Endothelial cell of umbilical vein (primary cell): Measurements from ENCODE around the gene HS6ST2. TPM values are rescaled to one million over a fixed set of nuclear protein-coding genes. Genes with fewer than 3 reads are reported as not detected.

Experiments used
- BruUV-seq: library from RNA; stranded (reverse); fragments of 400-500 nt; replicated peaks from 2 replicates; lab custom pipeline; 2021; lab: Mats Ljungman, UMichigan
- CTCF ChIA-PET: fragments of 300-600, 350-600 bp; sonication (Branson Sonifier 250); formaldehyde crosslinking; loops from one replicate; lab custom pipeline; 2021; ENCODE audit warnings: antibody characterized with exemption, inconsistent platforms; lab: Charles Lee
- POLR2A ChIA-PET: fragments of 300-600, 350-600 bp; sonication (Branson Sonifier 250); formaldehyde crosslinking; loops from one replicate; lab custom pipeline; 2021; ENCODE audit warnings: antibody characterized with exemption, inconsistent platforms; lab: Charles Lee
- DNase-seq: peaks from one replicate; pipeline ENCODE4 v3.0.0-alpha.2; 2011; ENCODE audit warnings: low read depth, low spot score
- FAIRE-seq: peaks from 2 replicates; lab custom pipeline; 2011; peaks lifted over from hg19 to GRCh38; lab: Jason Lieb, UNC
- H2AFZ ChIP-seq: 2 replicates; pipeline ENCODE4 v1.6.0; 2012; ENCODE audit warnings: low read depth, low read length, control low read depth, inconsistent platforms
- H3K27ac ChIP-seq: 2 replicates; pipeline ENCODE4 v1.5.1; 2011; ENCODE audit warnings: low read depth, mild to moderate bottlenecking, control low read depth, low read length, moderate library complexity; ENCODE audit not compliant: insufficient read depth
- H3K27me3 ChIP-seq, 2 experiments: 2 replicates each; pipeline versions ENCODE4 v1.6.0 to v1.6.1; 2011; ENCODE audit warnings: low read length in 2 of 2, mixed read lengths in 1 of 2; ENCODE audit not compliant: control insufficient read depth in 2 of 2, insufficient read depth in 2 of 2
- H3K36me3 ChIP-seq, 2 experiments: 2 replicates in 1 of 2; 3 replicates in 1 of 2; pipeline ENCODE4 v1.5.1; 2011; ENCODE audit warnings: low read length in 2 of 2, mild to moderate bottlenecking in 1 of 2, moderate library complexity in 1 of 2; ENCODE audit not compliant: control insufficient read depth in 2 of 2, insufficient read depth in 2 of 2; ENCODE audit errors: extremely low read depth in 1 of 2
- H3K4me1 ChIP-seq: 3 replicates; pipeline ENCODE4 v1.5.1; 2011; ENCODE audit warnings: mild to moderate bottlenecking, low read length; ENCODE audit not compliant: control insufficient read depth, insufficient read depth; ENCODE audit errors: extremely low read depth
- H3K4me2 ChIP-seq: 2 replicates; pipeline ENCODE4 v1.6.1; 2011; ENCODE audit warnings: low read length, control low read depth, mixed read lengths; ENCODE audit not compliant: insufficient read depth
- H3K4me3 ChIP-seq, 3 experiments: fragments of 200-600 bp in 1 of 3; sonication (generic), shearing (Covaris generic) in 1 of 3; replicated peaks in 1 of 3; 2 replicates each; pipeline ENCODE4 v1.5.1; 2011 to 2016; ENCODE audit warnings: control low read depth in 3 of 3, low read length in 3 of 3, mild to moderate bottlenecking in 2 of 3, inconsistent platforms in 1 of 3, low read depth in 1 of 3, moderate library complexity in 1 of 3; ENCODE audit not compliant: insufficient read depth in 1 of 3
- H3K79me2 ChIP-seq: 2 replicates; pipeline ENCODE4 v1.6.0; 2012; ENCODE audit warnings: low read length, inconsistent platforms; ENCODE audit not compliant: control insufficient read depth, insufficient read depth
- H3K9ac ChIP-seq: replicated peaks from 2 replicates; pipeline ENCODE3; 2011; ENCODE audit warnings: low read length, control low read depth; ENCODE audit not compliant: insufficient read depth; ENCODE audit errors: extremely low read depth
- H3K9me1 ChIP-seq: replicated peaks from 3 replicates; pipeline ENCODE4 v1.6.0; 2011; ENCODE audit warnings: mild to moderate bottlenecking, low read length; ENCODE audit not compliant: control insufficient read depth, insufficient read depth; ENCODE audit errors: extremely low read depth
- H3K9me3 ChIP-seq: replicated peaks from 2 replicates; pipeline ENCODE4 v1.5.1; 2012; ENCODE audit warnings: low read length, inconsistent platforms; ENCODE audit not compliant: control insufficient read depth, insufficient read depth
- H4K20me1 ChIP-seq: replicated peaks from 2 replicates; pipeline ENCODE3; 2011; ENCODE audit warnings: mild to moderate bottlenecking, low read length; ENCODE audit not compliant: control insufficient read depth, insufficient read depth; ENCODE audit errors: extremely low read depth
- EZH2 ChIP-seq: IDR thresholded peaks from 2 replicates; pipeline ENCODE4 v1.6.1; 2012; ENCODE audit warnings: borderline replicate concordance, low read depth, mild to moderate bottlenecking, moderate library complexity, low read length, inconsistent platforms; ENCODE audit not compliant: severe bottlenecking
- FOS ChIP-seq: IDR thresholded peaks from 2 replicates; pipeline ENCODE4 v1.6.1; 2011; ENCODE audit warnings: mild to moderate bottlenecking, low read length, moderate library complexity, borderline replicate concordance; ENCODE audit not compliant: insufficient read depth
- JUN ChIP-seq: IDR thresholded peaks from 2 replicates; pipeline ENCODE4 v1.6.1; 2011; ENCODE audit warnings: borderline replicate concordance, low read depth; ENCODE audit not compliant: insufficient read length, insufficient read depth
- MYC ChIP-seq: IDR thresholded peaks from one replicate; pipeline ENCODE4 v1.6.1; 2011; ENCODE audit warnings: mild to moderate bottlenecking, low read depth, low read length
- dilution Hi-C: fragments of 300-500 bp; cut with MboI; formaldehyde crosslinking; loops from one replicate; pipeline ENCODE4 v1.15.0; 2019; ENCODE audit warnings: low sequenced_read_pairs; ENCODE audit not compliant: extremely low pct_ligation_motif_present
- intact Hi-C: fragments of 100-400 bp; cut with micrococcal nuclease; formaldehyde crosslinking; loops from one replicate; pipeline ENCODE4 v1.10.0; 2022
- polyA plus RNA-seq, 4 experiments: library from polyadenylated mRNA; depleted of rRNA in 3 of 4; stranded (reverse) in 3 of 4; unstranded in 1 of 4; fragments of >200 nt; gene quantifications; 2 replicates each; pipeline versions ENCODE4 v1.2.1 to v1.2.3, GENCODE V29; 2011 to 2012; ENCODE audit warnings: missing spikeins in 1 of 4
- total RNA-seq: library from RNA; stranded (reverse); gene quantifications from 2 replicates; pipeline ENCODE4 v1.2.3, GENCODE V29; 2021
- TF ChIP-seq, protein P1 (sequence below), 2 donors: IDR thresholded peaks; 1 replicate in 1 of 2; 2 replicates in 1 of 2; pipeline ENCODE4 v1.5.1; 2011; ENCODE audit warnings: low read length in 2 of 2, mild to moderate bottlenecking in 2 of 2, moderate library complexity in 2 of 2, control low read depth in 1 of 2, inconsistent platforms in 1 of 2, low read depth in 1 of 2; ENCODE audit not compliant: insufficient read depth in 1 of 2; ENCODE audit errors: extremely low read depth in 1 of 2

HS6ST2 gene
- total and polyA plus RNA-seq, 2 donors (not counting 3 experiments of a cell fraction or from before 2014, with no cell fraction given) = 0.49 to 0.84 TPM

DNA sequence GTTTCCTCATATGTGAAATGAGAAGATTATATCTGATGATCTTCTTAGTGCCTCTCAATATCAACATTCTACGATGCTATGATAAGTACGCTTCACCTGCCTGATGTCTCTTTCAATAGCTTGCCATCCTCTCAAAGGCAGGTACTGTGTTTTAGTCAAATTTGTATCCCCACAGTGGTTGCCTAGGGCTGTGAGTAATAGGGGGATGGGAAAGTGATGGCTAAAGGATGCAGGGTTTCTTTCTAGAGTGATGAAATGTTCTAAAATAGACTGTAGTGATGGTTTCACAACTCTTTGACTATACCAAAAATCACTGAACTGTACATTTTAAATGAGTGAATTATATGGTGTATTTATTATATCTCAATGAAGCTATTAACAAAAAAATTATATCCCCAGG is 142.8 kb downstream of the HS6ST2 start:
- Histone ChIP-seq H4K20me1 (no peaks in the 10 kb centered on the region), H3K9ac (no peak overlapping the region), H3K4me2 (no peak overlapping the region), H3K79me2 (no peaks in the 10 kb centered on the region), H2AFZ (no peak overlapping the region), H3K27me3 (no peaks in the 10 kb centered on the region), H3K4me1 (no peaks in the 10 kb centered on the region), H3K36me3 (no peaks in the 10 kb centered on the region), H3K9me3 (no peaks in the 10 kb centered on the region), H3K4me3 (no peak overlapping the region), H3K27ac (no peak overlapping the region), H3K9me1 (no peaks in the 10 kb centered on the region)
- CTCF ChIA-PET = no interaction called here
- TF ChIP-seq FOS (no peak), JUN (no peak), MYC (no peak), EZH2 (no peak)
- TF ChIP-seq, protein P1, sequence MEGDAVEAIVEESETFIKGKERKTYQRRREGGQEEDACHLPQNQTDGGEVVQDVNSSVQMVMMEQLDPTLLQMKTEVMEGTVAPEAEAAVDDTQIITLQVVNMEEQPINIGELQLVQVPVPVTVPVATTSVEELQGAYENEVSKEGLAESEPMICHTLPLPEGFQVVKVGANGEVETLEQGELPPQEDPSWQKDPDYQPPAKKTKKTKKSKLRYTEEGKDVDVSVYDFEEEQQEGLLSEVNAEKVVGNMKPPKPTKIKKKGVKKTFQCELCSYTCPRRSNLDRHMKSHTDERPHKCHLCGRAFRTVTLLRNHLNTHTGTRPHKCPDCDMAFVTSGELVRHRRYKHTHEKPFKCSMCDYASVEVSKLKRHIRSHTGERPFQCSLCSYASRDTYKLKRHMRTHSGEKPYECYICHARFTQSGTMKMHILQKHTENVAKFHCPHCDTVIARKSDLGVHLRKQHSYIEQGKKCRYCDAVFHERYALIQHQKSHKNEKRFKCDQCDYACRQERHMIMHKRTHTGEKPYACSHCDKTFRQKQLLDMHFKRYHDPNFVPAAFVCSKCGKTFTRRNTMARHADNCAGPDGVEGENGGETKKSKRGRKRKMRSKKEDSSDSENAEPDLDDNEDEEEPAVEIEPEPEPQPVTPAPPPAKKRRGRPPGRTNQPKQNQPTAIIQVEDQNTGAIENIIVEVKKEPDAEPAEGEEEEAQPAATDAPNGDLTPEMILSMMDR (IDR thresholded peaks at IDR 0.05; ENCODE audit: extremely low read depth in 1 of 2, insufficient read depth in 1 of 2, low read depth in 1 of 2, low read length in 2 of 2) = no peak
- BruUV-seq = no TSS peak
- no peak for DNase-seq
- POLR2A ChIA-PET = no interaction called here
- intact Hi-C loops (no loop called here), dilution Hi-C loops (no loop called here)
- FAIRE-seq = no peak
